ENCODE measurements around the gene SP7. TPM values are rescaled to one million over a fixed set of nuclear protein-coding genes. Genes with fewer than 3 reads are reported as not detected.
"Not testable (repeated sequence)": the region's sequence is repeated elsewhere in the genome, so short reads cannot be mapped to it uniquely, and the experiment has no call there.

SP7 gene
- total and polyA plus RNA-seq, 10 of the 15 experiments (the other 5 are each of a cell fraction or from before 2014, with no cell fraction given) = 0.05 to 0.11 TPM; not detected in 8

- 77% methylated on average over 4 of the region's 4 CpGs for WGBS (ENCODE audit: insufficient coverage, insufficient replicate concordance, low lambda C conversion rate, missing lambda C conversion rate)
Measured at GRCh38 chr12:53365245-53365904, 29.2 kb upstream of the SP7 start.

GRCh38 chr12:53361638-53362037 lies 25.5 kb upstream of the SP7 start:
- H3K36me3 ChIP-seq (ENCODE audit: control insufficient read depth in 2 of 2, insufficient read depth in 2 of 2, low read length in 1 of 2); H2AFZ ChIP-seq (ENCODE audit: control insufficient read depth, low read depth, low read length); H3K9ac ChIP-seq (ENCODE audit: control insufficient read depth, insufficient read depth, low read length); intact Hi-C loops (cut with micrococcal nuclease; ENCODE audit: unreplicated experiment); H3K27me3 ChIP-seq (replicated peaks in 1 of 2; ENCODE audit: control insufficient read depth in 2 of 2, insufficient read depth in 2 of 2, low read length in 1 of 2); BruUV-seq (replicated peaks); FAIRE-seq; H3K9me3 ChIP-seq (replicated peaks; ENCODE audit: control insufficient read depth, insufficient read depth, low read length); POLR2A ChIA-PET; H3K79me2 ChIP-seq (ENCODE audit: control insufficient read depth, insufficient read depth, low read length); DNase-seq (ENCODE audit: low read depth, low spot score); H3K4me2 ChIP-seq (ENCODE audit: control insufficient read depth, insufficient read depth); H4K20me1 ChIP-seq (ENCODE audit: control insufficient read depth, insufficient read depth); H3K27ac ChIP-seq (ENCODE audit: control insufficient read depth, insufficient read depth); H3K4me3 ChIP-seq; in situ Hi-C loops (cut with MboI); H3K4me1 ChIP-seq (ENCODE audit: control insufficient read depth, insufficient read depth, low read length); ATAC-seq: not testable (repeated sequence)
- ChIA-PET RAD21 (ENCODE audit: unreplicated experiment) (interaction anchor here (0.8 kb wide), 1 partner anchor 9 kb away, joined by 3 read pairs; no protein-coding TSS in a partner anchor), SMC1A (ENCODE audit: uncharacterized antibody, unreplicated experiment) (interaction anchor here (0.9 to 3.8 kb wide), 4 partner anchors 9 to 60 kb away, joined by 3 to 19 read pairs (median 4); no protein-coding TSS in a partner anchor), CTCF (interaction anchor here (0.8 to 1.9 kb wide), 5 partner anchors 9 to 61 kb away, joined by 3 to 12 read pairs (median 4); partner anchors contain the start of gene AAAS)
- WGBS (ENCODE audit: insufficient coverage, insufficient replicate concordance, low lambda C conversion rate, missing lambda C conversion rate) = 78% methylated on average over 10 of the region's 10 CpGs

More at GRCh38 chr12:53365245-53365904, 29.2 kb upstream of the SP7 start:
- no TSS peak for BruUV-seq (replicated peaks)
- H3K4me1 ChIP-seq (ENCODE audit: control insufficient read depth, insufficient read depth, low read length) = peaks cover 3% of the 10 kb centered on the region
- RAD21 ChIA-PET (ENCODE audit: unreplicated experiment) = no interaction called here
- no peaks in the 10 kb centered on the region for H3K36me3 ChIP-seq (ENCODE audit: control insufficient read depth in 2 of 2, insufficient read depth in 2 of 2, low read length in 1 of 2)
- no peak overlapping the region for H3K9ac ChIP-seq (ENCODE audit: control insufficient read depth, insufficient read depth, low read length)
- H3K27ac ChIP-seq (ENCODE audit: control insufficient read depth, insufficient read depth) = no peak overlapping the region
- POLR2A ChIA-PET = interaction anchor here (0.5 to 1.7 kb wide), 4 partner anchors 14 to 253 kb away, joined by 4 to 7 read pairs (median 5); partner anchors contain the start of gene SP1
- FAIRE-seq (no peak), DNase-seq (ENCODE audit: low read depth, low spot score) (no peak), ATAC-seq (peak; percentile 36)
- H3K4me3 ChIP-seq = no peak overlapping the region
- H3K27me3 ChIP-seq (replicated peaks in 1 of 2; ENCODE audit: control insufficient read depth in 2 of 2, insufficient read depth in 2 of 2, low read length in 1 of 2) = no peaks in the 10 kb centered on the region
- SMC1A ChIA-PET (ENCODE audit: uncharacterized antibody, unreplicated experiment) = interaction anchor here (1.1 to 1.4 kb wide), 2 partner anchors 13 to 128 kb away, joined by 3 to 6 read pairs; no protein-coding TSS in a partner anchor
- H2AFZ ChIP-seq (ENCODE audit: control insufficient read depth, low read depth, low read length) = no peak overlapping the region
- in situ Hi-C loops (cut with MboI) (no loop called here), intact Hi-C loops (cut with micrococcal nuclease; ENCODE audit: unreplicated experiment) (no loop called here)
- no peaks in the 10 kb centered on the region for H3K9me3 ChIP-seq (replicated peaks; ENCODE audit: control insufficient read depth, insufficient read depth, low read length)
- CTCF ChIA-PET = interaction anchor here (1.0 to 2.2 kb wide), 6 partner anchors 9 to 59 kb away, joined by 3 to 8 read pairs (median 5); no protein-coding TSS in a partner anchor
- H3K4me2 ChIP-seq (ENCODE audit: control insufficient read depth, insufficient read depth) = no peak overlapping the region
- TF ChIP-seq ASH2L (IDR thresholded peaks at IDR 0.05; ENCODE audit: borderline replicate concordance, low read depth) (no peak), ATF3 (IDR thresholded peaks at IDR 0.05; ENCODE audit: borderline replicate concordance, extremely low read depth, low read depth, low read length) (no peak), E4F1 (IDR thresholded peaks at IDR 0.05; ENCODE audit: borderline replicate concordance, partially characterized antibody) (no peak), NR2C2 (IDR thresholded peaks at IDR 0.05; ENCODE audit: borderline replicate concordance, control insufficient read depth, insufficient read length, low read depth) (no peak), ZNF207 (IDR thresholded peaks at IDR 0.05; ENCODE audit: borderline replicate concordance) (no peak), SUPT20H (IDR thresholded peaks at IDR 0.05; ENCODE audit: borderline replicate concordance, control insufficient read depth, low read depth, low read length) (no peak)
- no peaks in the 10 kb centered on the region for H4K20me1 ChIP-seq (ENCODE audit: control insufficient read depth, insufficient read depth)
- H3K79me2 ChIP-seq (ENCODE audit: control insufficient read depth, insufficient read depth, low read length) = no peaks in the 10 kb centered on the region
